Stimulated activated CD4-positive, alpha-beta T cell treated with anti-CD3 and anti-CD28 coated beads, Interleukin-12 subunit alpha, Interleukin-12 subunit beta, amount 100 ng/mL, for 24 hours (primary cell): ENCODE data around the gene B3GAT1.

Experiments
- DNase-seq, 2 experiments: peaks; one replicate each; pipeline ENCODE4 v3.0.0-alpha.2; 2020; ENCODE audit warnings: low read depth in 2 of 2

Gene B3GAT1

DNA sequence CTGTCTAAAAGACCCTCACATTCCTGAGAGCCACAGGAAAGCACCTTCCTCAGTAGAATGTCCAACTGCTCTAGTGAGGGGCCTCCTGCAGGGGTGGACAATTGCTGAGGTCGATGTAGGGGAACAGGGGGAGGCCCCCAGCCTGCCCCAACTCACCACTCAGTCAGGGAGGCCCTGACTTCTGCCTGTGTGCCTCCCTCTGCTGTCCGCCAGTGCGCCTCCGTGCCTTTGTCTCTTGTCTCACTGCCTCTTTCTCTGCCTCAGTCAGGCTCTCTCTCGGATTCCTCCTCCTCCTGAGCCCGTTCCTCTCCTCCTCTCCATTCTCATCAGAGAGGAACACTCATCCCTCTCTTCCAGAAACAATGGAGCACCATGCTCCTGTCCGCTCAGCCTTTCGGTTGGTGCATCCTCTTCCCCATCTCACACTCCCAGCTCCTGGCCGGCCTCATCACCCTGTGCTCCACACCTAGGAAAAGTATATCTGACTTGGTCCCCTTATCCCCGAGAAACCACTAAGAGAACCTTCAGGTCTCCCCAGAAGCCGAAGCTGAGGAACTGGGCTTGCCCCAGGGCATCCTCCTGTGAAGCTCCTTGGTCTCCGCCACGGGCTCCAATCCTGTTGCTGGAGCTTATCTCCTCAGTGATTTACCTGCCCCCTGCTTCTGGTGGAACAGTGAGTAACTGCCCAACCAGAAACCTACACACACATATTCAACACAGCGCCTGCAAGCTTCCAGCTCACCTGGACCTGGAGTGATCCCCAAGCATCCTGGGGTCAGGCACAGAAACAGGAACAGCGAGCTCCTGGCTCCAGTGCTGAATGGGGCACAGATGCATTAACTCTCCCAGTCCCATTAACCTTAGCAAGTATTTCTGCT is 2.3 kb downstream of the B3GAT1 start:
- no peak for DNase-seq

DNA sequence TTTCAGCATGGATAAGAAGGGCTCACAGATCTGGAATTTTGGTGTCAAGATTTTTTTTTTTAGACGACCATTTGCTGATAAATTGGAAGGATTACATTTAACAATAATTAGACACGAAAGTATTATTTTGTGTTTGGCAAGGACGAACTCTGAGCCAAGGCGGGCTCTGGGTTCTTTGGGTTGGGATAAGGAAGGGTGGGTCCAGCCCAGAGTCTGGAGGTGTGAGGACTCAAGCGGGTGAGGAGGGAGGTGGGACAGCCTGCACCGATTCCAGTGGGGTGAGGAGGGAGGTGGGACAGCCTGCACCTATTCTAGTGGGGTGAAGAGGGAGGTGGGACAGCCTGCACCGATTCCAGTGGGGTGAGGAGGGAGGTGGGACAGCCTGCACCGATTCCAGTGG is 4.1 kb downstream of the B3GAT1 start:
- DNase-seq, result no peak

DNA sequence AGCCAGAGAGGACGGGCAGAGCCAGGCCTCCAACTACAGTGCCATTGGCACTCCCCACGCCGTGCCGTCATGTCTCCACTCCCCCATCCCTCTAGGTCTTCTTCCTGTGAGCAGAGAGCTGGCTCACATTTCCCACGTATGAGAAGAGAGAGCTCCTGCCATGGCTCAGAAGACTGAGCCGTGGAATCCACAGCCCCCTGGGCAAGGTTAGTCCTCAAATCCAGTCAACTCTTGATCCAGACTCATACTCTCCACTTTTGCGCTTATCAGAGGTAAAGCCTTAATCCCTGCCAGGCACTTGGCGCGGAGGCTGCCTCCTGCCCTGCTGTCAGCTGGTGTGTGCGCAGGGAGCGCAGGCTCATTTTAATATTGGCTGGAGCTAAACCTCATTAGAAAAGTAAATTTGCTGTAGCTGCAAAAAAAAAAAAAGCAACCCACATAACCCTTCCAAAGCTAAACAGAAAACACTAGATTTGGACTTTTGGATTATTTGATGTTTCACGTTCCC is 4.7 kb downstream of the B3GAT1 start:
- no peak for DNase-seq

DNA sequence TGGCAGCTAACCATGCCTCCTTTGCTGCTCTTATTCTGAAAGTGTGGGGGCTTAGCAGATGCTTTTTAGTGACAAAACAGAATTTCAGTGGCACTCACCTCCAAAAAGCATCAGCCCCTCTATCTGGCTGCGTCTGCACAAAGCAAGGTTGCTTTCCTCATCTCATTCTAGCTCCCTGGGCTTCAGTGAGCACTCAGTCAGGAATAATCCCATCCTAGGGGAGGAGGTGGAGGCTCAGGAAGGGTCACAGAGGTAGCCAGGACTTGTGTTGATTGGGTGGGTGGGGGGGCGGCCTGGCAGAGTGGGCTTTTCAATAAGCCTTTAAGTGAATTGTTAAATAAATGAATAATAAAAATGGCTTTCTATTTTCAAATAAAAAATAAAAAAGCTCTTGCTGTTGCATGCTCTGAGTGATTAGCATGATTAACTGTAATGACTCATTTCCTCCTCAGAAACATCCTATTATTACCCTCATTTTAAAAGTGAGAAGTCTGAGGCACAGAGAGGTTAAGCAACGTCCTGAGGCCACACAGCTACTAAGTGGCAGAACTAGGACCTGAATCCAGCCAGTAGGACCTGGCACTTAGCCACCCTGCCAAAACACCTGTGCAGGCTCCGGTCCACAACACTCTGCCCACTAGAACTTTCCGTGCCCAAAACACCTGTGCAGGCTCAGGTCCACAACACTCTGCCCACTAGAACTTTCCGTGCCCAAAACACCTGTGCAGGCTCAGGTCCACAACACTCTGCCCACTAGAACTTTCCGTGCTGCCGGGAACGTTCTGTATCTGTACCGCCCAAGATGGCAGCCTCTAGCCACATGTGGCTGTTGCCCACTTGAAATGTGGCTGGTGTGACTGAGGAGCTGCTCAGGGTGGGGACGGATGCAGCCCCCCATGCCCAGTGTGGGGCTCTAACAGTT is 5.5 kb downstream of the B3GAT1 start:
- no peak for DNase-seq

- DNase-seq, result no peak
Measured at GRCh38 chr11:134405841-134406240, 6.2 kb downstream of the B3GAT1 start.

GRCh38 chr11:134405436-134405835 is 6.6 kb downstream of the B3GAT1 start:
- DNase-seq, result no peak

DNA sequence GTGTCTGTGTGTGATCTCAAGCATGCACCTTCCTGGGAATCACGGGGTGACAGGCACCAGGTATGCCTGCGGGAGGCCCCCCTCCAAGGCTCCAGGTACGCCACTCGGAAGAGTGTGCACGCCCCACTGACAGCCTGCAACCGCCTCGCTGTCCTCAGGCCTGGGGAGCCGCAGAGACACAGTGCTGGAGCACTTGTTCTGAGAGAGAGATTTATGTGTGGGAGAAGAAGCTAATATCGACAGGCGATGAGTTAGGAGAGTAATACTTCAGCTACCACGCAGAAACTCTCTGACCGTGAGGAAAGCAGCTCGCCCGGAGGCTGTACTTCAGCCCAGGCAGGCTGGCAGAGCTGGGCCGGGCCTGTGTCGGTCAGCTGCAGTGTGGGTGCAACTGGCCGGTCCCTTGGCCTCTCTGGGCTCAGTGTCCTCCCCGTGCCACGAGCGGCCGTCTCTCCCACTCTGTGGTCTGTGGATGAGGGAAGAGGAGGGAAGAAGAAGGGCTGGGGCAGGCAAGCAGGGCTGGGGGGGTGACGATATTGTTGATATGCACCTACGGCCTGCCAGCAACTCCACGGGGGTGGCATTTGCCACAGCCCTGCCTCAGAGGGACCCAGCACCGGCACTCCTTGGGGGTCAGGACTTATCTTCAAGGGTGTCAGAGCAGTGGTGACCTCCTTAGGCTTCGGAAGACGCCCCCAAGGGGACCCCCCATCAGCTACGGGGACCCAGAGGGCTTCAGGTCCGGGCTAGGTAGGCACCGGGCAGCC is 7.3 kb downstream of the B3GAT1 start:
- no peak for DNase-seq

- DNase-seq, result no peak
Measured at GRCh38 chr11:134402910-134403309, 9.1 kb downstream of the B3GAT1 start.

DNA sequence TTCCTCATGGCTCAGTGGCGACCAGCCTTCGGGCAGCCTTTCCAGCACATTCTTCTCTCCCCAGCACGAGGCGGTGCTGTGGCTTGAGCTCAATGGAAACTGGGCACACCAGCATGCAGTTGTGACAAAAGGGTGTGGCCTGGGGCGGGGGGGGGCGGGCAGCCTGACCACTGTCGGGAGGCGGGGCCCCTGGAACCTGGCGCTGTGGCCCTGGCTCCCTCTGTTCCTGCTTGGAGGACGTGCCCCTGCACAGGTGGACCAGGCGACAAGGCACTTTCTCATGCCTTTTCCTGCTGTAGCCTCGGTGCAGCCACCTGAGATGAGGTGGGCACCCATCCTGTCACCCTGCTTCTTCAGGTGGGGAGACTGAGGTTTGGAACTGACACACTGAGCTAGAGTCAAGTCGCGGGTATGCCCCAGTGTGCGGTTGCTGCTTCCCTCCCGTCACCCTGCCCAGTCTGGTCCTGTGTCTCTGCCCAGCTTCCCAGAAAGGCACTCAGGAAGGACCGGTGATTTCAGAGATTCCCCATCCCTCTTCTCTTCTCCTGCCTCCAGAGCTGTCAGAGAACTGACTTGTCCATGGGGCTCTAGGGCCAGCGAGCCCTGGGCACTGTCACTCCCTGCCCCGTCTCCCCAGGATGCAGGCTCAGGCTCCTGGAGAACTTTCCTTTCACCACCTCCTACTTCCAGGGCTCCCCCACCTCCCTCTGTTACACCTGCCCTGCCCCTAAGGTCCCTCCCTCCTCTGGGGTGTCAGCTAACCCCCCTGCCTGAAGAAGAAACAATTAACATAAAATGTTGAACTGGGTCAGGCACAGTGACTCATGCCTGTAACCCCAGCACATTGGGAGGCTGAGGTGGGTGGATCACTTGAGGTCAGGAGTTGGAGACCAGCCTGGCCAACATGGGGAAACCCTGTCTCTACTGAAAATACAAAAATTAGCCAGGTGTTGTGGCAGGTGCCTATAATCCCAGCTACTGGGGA is 9.9 kb downstream of the B3GAT1 start:
- DNase-seq, result no peak

DNA sequence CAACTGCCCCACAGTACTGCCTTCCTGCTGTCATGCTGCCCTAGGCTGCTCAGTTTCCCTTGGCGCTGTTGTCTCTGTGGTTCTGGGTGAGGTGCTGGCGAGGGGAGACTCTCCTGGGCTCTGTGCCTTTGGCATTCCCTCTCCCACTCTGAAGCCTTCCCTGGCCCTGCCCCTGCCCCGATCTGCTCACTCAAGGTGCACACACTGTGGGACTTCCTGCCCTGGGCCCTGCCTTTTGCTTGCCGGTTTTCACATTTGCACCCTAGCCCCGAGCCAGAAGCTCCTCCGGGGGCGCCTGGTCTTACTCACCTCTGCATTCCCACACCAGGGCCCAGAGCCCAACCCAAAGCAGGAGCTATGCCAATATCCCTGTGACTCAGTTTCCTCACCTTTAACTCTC is 12.0 kb downstream of the B3GAT1 start:
- DNase-seq, result no peak

DNA sequence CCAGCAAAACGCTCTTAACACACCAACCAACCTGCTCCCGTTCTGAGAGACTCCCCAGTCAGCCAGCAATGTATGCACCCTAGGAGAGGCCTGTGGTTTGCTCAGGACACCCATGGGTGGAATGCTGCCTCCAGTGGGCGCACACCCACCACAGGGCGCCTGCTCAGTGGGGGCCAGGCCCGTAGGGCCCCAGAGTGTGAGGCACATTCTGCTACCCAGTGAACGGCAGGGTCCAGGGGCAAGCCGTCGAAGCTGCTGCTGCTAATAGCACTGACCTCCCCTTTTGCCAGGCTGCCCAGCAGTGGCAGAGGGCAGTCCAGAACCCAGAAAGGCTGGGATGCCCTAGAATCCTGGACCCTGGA is 12.8 kb downstream of the B3GAT1 start:
- DNase-seq, result no peak

GRCh38 chr11:134398644-134399292 is 13.3 kb downstream of the B3GAT1 start:
- DNase-seq, result no peak

DNA sequence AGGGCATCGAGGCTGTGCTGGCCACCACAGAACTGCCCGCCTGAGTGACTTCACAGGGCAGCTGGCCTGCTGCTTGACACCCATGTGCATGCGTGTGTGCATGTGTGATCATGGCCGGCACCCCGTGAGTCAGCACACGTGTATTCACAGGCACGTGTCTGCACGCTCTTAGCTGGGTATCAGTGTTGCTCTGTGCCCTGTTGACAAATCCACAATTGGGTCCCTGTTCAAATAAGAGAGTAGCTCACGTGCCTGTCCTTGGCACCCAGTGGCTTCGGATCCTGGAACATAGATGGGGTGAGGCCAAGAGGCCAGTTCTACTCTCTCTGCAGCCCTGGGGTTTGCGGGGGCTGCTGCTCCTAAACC is 14.0 kb downstream of the B3GAT1 start:
- DNase-seq, result no peak

DNA sequence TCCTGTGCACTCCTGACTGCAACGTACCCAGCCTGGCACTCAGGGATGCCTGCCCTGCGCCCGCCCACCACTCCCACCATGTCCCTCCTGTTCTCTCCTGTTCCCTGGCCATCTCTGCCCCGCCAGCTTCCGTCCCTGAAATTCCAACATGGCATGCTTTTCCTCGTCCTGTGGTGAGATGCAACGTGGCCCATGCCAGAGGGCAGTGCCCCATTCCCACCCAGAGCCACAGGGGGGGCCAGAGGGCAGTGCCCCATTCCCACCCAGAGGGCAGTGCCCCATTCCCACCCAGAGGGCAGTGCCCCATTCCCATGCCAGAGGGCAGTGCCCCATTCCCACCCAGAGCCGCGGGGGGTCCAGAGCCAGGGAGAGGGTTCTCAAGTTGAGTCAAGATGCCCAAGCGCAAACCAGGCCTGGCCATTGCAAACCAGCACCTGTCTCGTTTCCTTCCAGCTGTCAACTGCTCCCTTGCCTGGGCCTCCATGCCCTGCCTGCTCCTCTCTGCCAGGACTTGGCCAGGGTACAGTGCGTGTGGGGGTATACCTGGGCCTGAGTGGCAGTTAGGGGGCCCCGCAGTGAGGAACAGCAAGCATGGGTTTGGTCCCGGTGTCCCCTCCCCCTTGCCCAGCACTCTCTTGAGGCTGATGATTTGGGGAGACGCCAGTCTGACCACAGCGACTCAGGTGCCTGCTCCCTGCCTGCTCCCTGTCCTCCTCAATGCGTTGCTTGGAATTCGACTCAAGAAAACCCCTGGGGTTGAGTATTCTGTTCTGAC is 14.6 kb downstream of the B3GAT1 start:
- no peak for DNase-seq

DNA sequence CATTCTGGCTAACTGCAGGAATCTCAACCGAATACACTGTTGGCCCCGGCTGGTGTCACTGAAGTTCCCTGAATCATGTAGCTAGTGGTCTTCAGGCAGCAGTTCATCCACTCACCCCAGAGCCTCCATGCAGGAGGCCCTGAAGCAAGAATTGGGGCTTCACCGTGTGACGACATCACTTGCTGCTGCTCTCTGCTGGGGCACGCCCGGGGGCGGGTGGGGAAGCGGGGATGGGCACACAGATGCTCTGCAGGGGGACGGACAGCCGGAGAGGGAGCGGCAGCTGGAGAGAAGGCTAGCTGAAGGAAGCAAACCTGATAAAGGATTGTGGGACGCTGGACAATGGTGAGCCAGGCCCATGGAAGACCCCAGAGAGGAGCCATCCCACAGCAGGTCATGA is 17.0 kb downstream of the B3GAT1 start:
- DNase-seq, result no peak

- no peak for DNase-seq
Measured at GRCh38 chr11:134394311-134394710, 17.7 kb downstream of the B3GAT1 start.

DNA sequence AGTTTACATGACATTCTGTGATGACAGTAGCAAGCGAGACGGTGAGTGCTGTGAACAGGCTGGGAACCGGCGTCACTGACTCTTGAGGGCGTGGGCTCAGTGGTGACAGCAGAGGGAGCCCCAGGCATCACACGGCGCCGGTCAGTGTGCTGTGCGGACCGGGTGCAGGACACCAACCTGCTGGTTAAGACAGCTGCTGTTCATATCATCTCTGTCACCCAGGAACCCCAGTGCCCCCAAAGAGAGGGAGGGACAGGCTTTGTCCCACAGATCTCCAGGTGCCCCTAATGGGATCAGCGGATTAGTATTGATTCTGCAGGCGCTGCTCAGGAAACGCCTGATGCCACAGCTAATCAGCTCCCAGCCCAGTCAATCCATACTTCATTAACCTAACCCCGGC is 18.4 kb downstream of the B3GAT1 start:
- no peak for DNase-seq

DNA sequence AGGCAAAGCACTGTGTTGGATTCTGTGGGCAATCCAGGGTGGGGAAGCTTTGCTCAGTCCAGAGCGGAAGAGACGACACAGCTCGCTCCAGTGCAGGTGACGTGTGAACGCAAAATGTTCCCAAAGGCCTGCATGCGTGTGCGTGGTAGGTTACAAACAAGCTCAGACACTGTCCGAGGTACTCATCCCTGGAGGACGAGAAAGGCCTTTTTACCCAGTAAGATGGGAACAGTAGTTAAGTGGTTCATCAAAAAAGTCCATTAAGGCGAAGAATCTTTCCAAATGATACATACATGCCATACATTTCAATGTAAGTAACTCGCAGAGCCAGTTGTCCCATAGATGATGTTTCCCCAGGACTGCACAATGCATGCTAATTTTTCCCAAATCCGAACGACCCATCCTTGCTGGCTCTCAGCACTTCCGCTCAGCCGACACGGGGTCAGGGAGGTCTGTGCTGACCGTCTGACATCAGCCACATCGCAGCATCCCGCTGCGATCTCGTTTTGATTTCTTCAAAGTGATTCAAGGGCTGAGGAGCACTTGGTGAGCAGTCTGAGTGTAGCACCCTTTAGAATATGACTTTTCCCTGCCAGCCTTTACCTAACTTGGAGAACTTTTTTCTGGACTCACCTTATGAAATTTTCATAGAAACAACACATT is 19.0 kb downstream of the B3GAT1 start:
- DNase-seq, result no peak

DNA sequence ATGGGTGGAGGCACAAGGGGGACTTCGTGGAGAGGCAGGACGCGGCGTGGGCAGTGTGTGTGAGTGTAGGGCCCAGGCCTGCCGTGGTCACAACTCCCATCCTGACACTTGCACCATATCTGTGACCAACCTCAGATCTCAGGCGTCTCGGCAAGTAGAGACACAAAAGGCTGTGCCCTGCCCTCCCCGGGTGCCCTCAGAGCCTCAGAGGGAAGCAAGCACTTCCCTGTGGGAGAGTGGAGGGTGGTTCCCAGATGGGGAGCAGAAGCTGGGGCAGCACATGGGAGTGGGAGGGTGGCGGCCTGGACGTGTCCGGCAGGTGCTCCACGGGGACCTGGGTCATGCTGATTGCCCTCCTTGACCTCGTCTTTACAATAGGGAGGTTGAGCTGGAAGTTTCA is 20.4 kb downstream of the B3GAT1 start:
- DNase-seq, result no peak
